ENCODE data around the gene FAM162A.
"Not testable (repeated sequence)": the region's sequence is repeated elsewhere in the genome, so short reads cannot be mapped to it uniquely, and the experiment has no call there.

FAM162A gene

DNA sequence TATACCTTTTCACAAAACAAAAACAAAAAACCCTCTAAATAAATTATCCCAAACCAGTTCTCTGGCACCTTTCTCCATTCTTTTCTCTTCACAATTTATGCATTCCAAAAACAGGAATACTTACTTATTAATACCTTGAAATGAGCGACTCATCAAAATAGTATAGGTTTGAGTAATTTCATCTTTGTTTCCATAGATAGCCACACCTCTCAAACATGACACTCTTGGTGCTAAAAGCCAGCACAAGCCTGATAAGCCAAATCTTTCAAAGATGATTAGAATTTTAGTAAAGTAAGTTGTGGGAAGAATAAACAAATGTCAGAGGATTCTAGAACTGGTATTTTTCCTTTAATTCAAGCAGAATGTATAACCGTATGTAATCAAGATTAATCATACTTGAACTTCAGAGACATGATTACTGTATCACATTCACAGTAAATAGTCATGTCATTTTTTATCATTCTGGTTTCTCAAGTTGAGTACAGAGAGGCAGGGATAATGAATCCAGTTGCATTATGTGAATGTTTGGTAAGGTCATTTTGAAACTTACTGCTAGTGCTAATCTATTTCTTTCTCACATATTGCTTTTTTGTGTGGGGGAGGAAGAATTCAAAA is 44.0 kb downstream of the FAM162A start:
- TF ChIP-seq, protein P1, sequence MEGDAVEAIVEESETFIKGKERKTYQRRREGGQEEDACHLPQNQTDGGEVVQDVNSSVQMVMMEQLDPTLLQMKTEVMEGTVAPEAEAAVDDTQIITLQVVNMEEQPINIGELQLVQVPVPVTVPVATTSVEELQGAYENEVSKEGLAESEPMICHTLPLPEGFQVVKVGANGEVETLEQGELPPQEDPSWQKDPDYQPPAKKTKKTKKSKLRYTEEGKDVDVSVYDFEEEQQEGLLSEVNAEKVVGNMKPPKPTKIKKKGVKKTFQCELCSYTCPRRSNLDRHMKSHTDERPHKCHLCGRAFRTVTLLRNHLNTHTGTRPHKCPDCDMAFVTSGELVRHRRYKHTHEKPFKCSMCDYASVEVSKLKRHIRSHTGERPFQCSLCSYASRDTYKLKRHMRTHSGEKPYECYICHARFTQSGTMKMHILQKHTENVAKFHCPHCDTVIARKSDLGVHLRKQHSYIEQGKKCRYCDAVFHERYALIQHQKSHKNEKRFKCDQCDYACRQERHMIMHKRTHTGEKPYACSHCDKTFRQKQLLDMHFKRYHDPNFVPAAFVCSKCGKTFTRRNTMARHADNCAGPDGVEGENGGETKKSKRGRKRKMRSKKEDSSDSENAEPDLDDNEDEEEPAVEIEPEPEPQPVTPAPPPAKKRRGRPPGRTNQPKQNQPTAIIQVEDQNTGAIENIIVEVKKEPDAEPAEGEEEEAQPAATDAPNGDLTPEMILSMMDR (conservative IDR thresholded peaks at IDR 0.05) = no peak

DNA sequence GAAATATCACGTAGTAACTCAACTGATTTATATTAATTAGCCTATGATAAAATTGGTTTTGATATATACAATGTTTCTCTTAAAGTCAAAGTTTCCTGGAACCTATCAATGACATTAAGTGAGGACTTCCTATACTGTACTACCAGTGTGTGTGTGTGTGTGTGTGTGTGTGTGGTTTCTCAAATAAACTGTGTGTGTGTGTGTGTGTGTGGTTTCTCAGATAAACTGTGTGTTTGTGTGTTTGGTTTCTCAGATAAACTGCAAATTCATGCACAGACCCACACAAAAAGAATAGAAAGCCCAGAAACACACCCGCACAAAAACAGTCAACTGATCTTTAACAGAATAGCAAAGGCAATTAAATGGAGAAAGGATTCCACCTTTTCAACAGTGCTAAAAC is 46.4 kb downstream of the FAM162A start:
- H3K27ac ChIP-seq = no peak overlapping the region
- TF ChIP-seq, protein P1 (conservative IDR thresholded peaks at IDR 0.05) = no peak

More for the DNA sequence above, 44.0 kb downstream of the FAM162A start:
- no peak overlapping the region for H3K27ac ChIP-seq

DNA sequence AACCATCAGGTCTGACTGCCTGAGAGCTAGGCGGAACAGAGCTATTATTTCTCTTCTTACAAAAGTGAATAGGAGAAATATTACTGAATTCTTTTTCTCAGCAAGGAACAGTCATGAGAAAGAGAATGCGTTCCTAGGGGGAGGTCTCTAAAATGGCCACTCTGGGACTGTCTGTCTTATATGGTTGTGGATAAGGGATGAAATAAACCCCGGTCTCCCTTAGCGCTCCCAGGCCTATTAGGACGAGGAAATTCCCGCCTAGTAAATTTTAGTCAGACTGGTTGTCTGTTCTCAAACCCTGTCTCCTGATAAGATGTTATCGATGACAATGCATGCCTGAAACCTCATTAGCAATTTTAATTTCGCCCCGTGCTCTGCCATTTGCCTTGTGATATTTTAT is 52.0 kb downstream of the FAM162A start:
- H3K27ac ChIP-seq = no peak overlapping the region
- TF ChIP-seq, protein P1 (conservative IDR thresholded peaks at IDR 0.05) = no peak

DNA sequence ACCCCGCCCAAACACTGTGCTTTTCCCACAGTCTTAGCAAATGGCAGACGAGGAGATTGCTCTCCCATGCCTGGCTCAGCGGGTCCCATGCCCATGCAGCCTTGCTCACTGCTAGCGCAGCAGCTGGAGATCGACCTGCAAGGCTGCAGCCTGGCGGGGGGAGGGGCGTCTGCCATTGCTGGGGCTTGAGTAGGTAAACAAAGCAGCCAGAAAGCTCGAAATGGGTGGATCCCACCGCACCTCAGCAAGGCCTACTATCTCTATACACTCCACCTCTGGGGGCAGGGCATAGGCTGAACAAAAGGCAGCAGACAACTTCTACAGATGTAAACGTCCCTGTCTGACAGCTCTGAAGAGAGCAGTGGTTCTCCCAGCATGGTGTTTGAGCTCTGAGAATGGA is 59.1 kb downstream of the FAM162A start:
- H3K27ac ChIP-seq = peak overlapping the region; percentile 32
- TF ChIP-seq, protein P1 (conservative IDR thresholded peaks at IDR 0.05) = no peak

DNA sequence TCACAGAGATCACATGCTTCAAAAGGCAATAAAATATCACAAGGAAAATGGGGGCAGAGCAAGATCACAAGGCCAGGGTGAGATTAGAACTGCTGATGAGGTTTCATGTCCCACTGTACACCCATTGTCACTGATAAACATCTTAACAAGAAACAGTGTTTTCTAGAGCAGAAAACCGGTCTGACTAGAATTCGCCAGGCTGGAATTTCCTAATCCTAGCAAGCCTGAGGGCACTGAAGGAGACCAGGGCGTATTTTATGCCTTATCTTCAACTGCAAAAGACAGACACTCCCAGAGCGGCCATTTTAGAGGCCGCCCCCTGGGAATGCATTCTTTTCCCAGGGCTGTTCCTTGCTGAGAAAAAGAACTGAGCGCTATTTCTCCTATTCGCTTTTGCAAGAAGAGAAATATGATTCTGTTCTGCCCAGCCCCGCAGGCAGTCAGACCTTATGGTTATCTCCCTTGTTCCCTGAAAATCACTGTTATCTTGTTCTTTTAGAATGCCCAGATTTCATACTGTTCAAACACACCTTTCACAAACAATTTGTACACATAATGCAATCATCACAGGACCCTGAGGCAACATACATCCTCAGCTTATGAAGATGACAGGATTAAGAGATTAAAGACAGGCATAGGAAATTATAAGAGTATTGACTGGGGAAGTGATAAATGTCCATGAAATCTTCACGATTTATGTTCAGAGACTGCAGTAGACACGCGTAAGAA is 59.9 kb downstream of the FAM162A start:
- peak overlapping the region; percentile 32 for H3K27ac ChIP-seq

DNA sequence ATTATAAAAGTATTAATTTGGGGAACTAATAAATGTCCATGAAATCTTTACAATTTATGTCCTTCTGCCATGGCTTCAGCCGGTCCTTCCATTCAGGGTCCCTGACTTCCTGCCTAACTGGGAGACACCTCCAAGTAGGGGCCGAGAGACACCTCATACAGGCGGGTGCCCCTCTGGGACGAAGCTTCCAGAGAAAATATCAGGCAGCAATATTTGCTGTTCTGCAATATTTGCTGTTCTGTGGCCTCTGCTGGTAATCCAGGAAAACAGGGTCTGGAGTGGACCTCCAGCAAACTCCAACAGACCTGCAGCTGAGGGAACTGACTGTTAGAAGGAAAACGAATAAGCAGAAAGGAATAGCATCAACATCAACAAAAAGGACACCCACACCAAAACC is 60.5 kb downstream of the FAM162A start:
- peak overlapping the region; percentile 32 for H3K27ac ChIP-seq

DNA sequence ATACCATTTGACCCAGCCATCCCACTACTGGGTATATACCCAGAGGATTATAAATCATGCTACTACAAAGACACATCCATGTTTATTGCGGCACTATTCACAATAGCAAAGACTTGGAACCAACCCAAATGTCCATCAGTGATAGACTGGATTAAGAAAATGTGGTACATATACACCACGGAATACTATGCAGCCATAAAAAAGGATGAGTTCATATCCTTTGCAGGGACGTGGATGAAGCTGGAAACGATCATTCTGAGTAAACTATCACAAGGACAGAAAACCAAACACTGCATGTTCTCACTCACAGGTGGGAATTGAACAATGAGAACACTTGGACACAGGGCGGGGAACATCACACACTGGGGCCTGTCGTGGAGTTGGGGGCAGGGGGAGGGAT is 64.2 kb downstream of the FAM162A start:
- H3K27ac ChIP-seq = not testable (repeated sequence)

DNA sequence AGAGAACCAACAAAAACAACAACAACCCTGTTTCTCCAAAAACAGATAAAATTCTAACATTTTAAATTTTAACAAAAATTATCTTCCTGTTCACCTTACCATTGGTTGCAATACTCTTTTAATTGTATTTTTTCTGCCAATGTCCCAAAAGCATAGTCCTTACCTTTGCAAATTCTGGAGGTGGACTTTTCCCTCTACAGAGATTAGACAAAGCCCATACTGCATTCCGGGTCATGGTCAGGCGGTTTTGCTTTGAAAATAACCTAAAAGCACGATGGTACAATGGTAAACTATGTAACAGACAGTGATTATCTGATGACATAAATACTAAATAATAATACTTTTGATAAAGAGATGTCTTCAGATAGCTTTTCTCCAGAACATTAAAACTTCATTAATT is 67.4 kb downstream of the FAM162A start:
- TF ChIP-seq, protein P1 (conservative IDR thresholded peaks at IDR 0.05) = no peak
- no peak overlapping the region for H3K27ac ChIP-seq

DNA sequence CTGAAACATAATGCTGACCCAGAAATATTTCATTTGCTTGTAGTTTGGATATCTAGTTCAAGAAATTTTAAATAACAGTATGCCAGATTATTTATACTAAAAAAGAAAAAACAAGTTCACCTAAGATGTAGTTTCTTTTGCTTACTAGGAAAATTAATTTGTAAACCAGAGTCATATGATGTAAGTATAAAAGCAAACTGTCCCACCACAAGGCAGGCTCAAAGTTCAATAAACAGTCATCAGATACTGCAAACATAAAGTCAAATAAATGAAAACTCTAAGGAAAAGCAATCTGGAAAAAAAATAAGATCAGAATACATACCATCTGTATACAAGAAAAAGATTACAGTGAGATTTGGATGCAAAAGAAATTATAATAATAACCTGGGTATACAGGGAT is 72.1 kb downstream of the FAM162A start:
- TF ChIP-seq, protein P1 (conservative IDR thresholded peaks at IDR 0.05) = no peak
- no peak overlapping the region for H3K27ac ChIP-seq
